Endodermal cell (in vitro differentiated cells): ENCODE measurements around the gene SUPT20H. TPM values are rescaled to one million over a fixed set of nuclear protein-coding genes. Genes with fewer than 3 reads are reported as not detected.

ENCODE experiments used
- DNase-seq: peaks from one replicate; pipeline ENCODE4 v3.0.0-alpha.2; 2017
- H3K27ac ChIP-seq: 2 replicates; pipeline ENCODE4 v1.5.1; 2013; ENCODE audit warnings: mild to moderate bottlenecking, low read depth, low read length, moderate library complexity
- H3K27me3 ChIP-seq: 2 replicates; pipeline ENCODE4 v1.6.1; 2013; ENCODE audit warnings: mild to moderate bottlenecking, low read length, moderate library complexity; ENCODE audit not compliant: insufficient read depth, control insufficient read depth, poor library complexity, severe bottlenecking
- H3K36me3 ChIP-seq: 2 replicates; pipeline ENCODE4 v1.7.0; 2013; ENCODE audit warnings: mild to moderate bottlenecking, low read length, moderate library complexity; ENCODE audit not compliant: control insufficient read depth, insufficient read depth
- H3K4me1 ChIP-seq: one replicate; pipeline ENCODE4 v1.7.0; 2013; ENCODE audit warnings: low read length; ENCODE audit not compliant: control insufficient read depth, insufficient read depth
- H3K4me3 ChIP-seq: 2 replicates; pipeline ENCODE4 v1.5.1; 2013; ENCODE audit warnings: mild to moderate bottlenecking, low read length, moderate library complexity
- H3K9ac ChIP-seq: 2 replicates; pipeline ENCODE4 v1.6.1; 2013; ENCODE audit warnings: mild to moderate bottlenecking, low read length, moderate library complexity; ENCODE audit not compliant: poor library complexity, severe bottlenecking; ENCODE audit errors: extremely low read depth
- H3K9me3 ChIP-seq: 2 replicates; pipeline ENCODE4 v1.6.1; 2013; ENCODE audit warnings: mild to moderate bottlenecking, low read length, moderate library complexity; ENCODE audit not compliant: control insufficient read depth
- H3K27ac Mint-ChIP-seq: 2 replicates; pipeline ENCODE4 v1.8.0; 2020; ENCODE audit warnings: mixed read lengths
- H3K27me3 Mint-ChIP-seq: 2 replicates; pipeline ENCODE4 v1.8.0; 2021; ENCODE audit warnings: mild to moderate bottlenecking, mixed read lengths; ENCODE audit not compliant: insufficient read depth
- H3K36me3 Mint-ChIP-seq: 2 replicates; pipeline ENCODE4 v1.8.0; 2020; ENCODE audit warnings: low read depth, mixed read lengths
- H3K4me1 Mint-ChIP-seq: 2 replicates; pipeline ENCODE4 v1.8.0; 2020; ENCODE audit warnings: mixed read lengths
- H3K4me3 Mint-ChIP-seq: 2 replicates; pipeline ENCODE4 v1.8.0; 2020; ENCODE audit warnings: mild to moderate bottlenecking, moderate library complexity, mixed read lengths
- H3K9me3 Mint-ChIP-seq: 2 replicates; pipeline ENCODE4 v1.8.0; 2020; ENCODE audit warnings: mild to moderate bottlenecking, mixed read lengths
- WGBS, 2 experiments: methylation state at CpG; one replicate each; pipeline versions ENCODE4 v1.1.5 to v1.1.7; 2013; ENCODE audit warnings: missing lambda C conversion rate in 2 of 2, mixed read lengths in 1 of 2; ENCODE audit not compliant: insufficient coverage in 1 of 2, insufficient read length in 1 of 2; 5-methylcytosine and 5-hydroxymethylcytosine counted together
- total RNA-seq, 2 donors: library from RNA; stranded (reverse); fragmentation: NEBNext Ultra II Directional in 1 of 2; extraction: Animal tissue kit (Norgen Biotek cat#: 25700) in 1 of 2; gene quantifications; 2 replicates in 1 of 2; 3 replicates in 1 of 2; pipeline ENCODE4 v1.2.1, GENCODE V29; 2021
- TF ChIP-seq, protein P1 (sequence below): fragments of 200-600 bp; sonication (generic); conservative IDR thresholded peaks from 2 replicates; pipeline ENCODE4 v1.5.0; 2021; ENCODE audit warnings: antibody characterized with exemption, mild to moderate bottlenecking

Gene SUPT20H
- total RNA-seq, 2 donors from 2014 or later: 84.8 to 102 TPM

DNA sequence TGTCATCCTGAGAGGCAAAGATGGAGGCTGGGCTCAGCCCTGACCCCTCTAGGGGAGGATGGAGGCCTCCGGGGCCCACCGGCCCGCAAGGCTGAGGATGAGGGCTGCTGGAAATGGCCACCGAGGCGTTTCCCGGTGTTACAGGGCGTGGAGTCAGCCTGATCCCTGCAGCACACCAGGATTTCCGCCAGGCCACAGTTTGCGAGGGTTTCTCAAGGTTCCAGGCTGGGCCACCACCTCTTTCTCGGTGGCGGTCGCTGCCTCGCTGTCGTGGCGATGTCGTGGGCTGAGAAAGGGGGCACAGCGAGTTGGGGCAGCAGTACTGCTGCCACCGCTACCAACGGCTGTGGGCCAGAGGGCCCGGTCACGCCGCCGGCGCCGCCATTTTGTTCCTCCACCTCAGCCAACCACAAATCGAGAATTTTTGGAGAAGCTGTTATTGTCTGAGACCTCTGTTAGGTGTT, 45.8 kb upstream of the SUPT20H start, which contains the start of gene CSNK1A1L:
TSS of gene CSNK1A1L (minus strand) at position 414 of the 464 bp plus-strand sequence. CDS start at position 6, 408 bp downstream.
- H3K4me1 ChIP-seq: no peaks in the 10 kb centered on the region
- no peaks in the 10 kb centered on the region for H3K9me3 Mint-ChIP-seq
- no peak for DNase-seq
- H3K36me3 ChIP-seq: no peaks in the 10 kb centered on the region
- peaks cover 11% of the 10 kb centered on the region for H3K4me1 Mint-ChIP-seq
- H3K9me3 ChIP-seq: no peaks in the 10 kb centered on the region
- H3K4me3 Mint-ChIP-seq: no peak within 1 kb of the TSS
- H3K36me3 Mint-ChIP-seq: no peaks in the 10 kb centered on the region
- H3K9ac ChIP-seq: no peak within 1 kb of the TSS
- no peaks in the 10 kb centered on the region for H3K27me3 Mint-ChIP-seq
- H3K27me3 ChIP-seq: no peaks in the 10 kb centered on the region
- TF ChIP-seq, protein P1, sequence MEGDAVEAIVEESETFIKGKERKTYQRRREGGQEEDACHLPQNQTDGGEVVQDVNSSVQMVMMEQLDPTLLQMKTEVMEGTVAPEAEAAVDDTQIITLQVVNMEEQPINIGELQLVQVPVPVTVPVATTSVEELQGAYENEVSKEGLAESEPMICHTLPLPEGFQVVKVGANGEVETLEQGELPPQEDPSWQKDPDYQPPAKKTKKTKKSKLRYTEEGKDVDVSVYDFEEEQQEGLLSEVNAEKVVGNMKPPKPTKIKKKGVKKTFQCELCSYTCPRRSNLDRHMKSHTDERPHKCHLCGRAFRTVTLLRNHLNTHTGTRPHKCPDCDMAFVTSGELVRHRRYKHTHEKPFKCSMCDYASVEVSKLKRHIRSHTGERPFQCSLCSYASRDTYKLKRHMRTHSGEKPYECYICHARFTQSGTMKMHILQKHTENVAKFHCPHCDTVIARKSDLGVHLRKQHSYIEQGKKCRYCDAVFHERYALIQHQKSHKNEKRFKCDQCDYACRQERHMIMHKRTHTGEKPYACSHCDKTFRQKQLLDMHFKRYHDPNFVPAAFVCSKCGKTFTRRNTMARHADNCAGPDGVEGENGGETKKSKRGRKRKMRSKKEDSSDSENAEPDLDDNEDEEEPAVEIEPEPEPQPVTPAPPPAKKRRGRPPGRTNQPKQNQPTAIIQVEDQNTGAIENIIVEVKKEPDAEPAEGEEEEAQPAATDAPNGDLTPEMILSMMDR: no peak
- H3K27ac ChIP-seq: no peak within 1 kb of the TSS
- no peak within 1 kb of the TSS for H3K4me3 ChIP-seq
- WGBS, 2 experiments: 93 to 97% methylated on average over 11 to 26 of the region's 26 CpGs
- H3K27ac Mint-ChIP-seq: no peak within 1 kb of the TSS

- WGBS, 2 experiments: 71 to 83% methylated on average over 3 of the region's 4 CpGs
- Mint-ChIP-seq H3K27ac (no peak overlapping the region), H3K27me3 (no peaks in the 10 kb centered on the region), H3K9me3 (no peaks in the 10 kb centered on the region), H3K4me1 (peaks cover 11% of the 10 kb centered on the region), H3K36me3 (no peaks in the 10 kb centered on the region), H3K4me3 (no peak overlapping the region)
- Histone ChIP-seq H3K27me3 (no peaks in the 10 kb centered on the region), H3K4me1 (no peaks in the 10 kb centered on the region), H3K4me3 (no peak overlapping the region), H3K27ac (no peak overlapping the region), H3K9me3 (no peaks in the 10 kb centered on the region), H3K36me3 (no peaks in the 10 kb centered on the region), H3K9ac (no peak overlapping the region)
- no peak for DNase-seq
- TF ChIP-seq, protein P1: no peak
Measured at GRCh38 chr13:37102896-37103295, 43.4 kb upstream of the SUPT20H start.

GRCh38 chr13:37101201-37101600, 41.7 kb upstream of the SUPT20H start:
- H3K4me3 Mint-ChIP-seq: no peak overlapping the region
- Histone ChIP-seq H3K9me3 (no peaks in the 10 kb centered on the region), H3K27ac (no peak overlapping the region), H3K4me3 (no peak overlapping the region), H3K9ac (no peak overlapping the region), H3K27me3 (no peaks in the 10 kb centered on the region), H3K4me1 (no peaks in the 10 kb centered on the region), H3K36me3 (no peaks in the 10 kb centered on the region)
- TF ChIP-seq, protein P1: no peak
- H3K36me3 Mint-ChIP-seq: no peaks in the 10 kb centered on the region
- H3K27me3 Mint-ChIP-seq: no peaks in the 10 kb centered on the region
- H3K4me1 Mint-ChIP-seq: peaks cover 1% of the 10 kb centered on the region
- H3K27ac Mint-ChIP-seq: no peak overlapping the region
- H3K9me3 Mint-ChIP-seq: no peaks in the 10 kb centered on the region
- 75 to 81% methylated on average over 1 of the region's 1 CpG for WGBS, 2 experiments
- no peak for DNase-seq
